HepG2 (cell line): ENCODE results near the gene SLC34A3. TPM values are rescaled to one million over a fixed set of nuclear protein-coding genes. Genes with fewer than 3 reads are reported as not detected.

ENCODE experiments used
- AKAP8 ChIP-seq: sonication (generic); formaldehyde crosslinking; IDR thresholded peaks from 2 replicates; pipeline ENCODE4 v1.5.1; 2020; ENCODE audit warnings: mild to moderate bottlenecking, missing genetic modification reagents
- BRD4 ChIP-seq: sonication (generic); formaldehyde crosslinking; IDR thresholded peaks from 2 replicates; pipeline ENCODE4 v1.4.0; 2020; ENCODE audit warnings: missing genetic modification reagents
- CCDC6 ChIP-seq: sonication (generic); formaldehyde crosslinking; IDR thresholded peaks from 2 replicates; pipeline ENCODE4 v1.8.1; 2022; ENCODE audit warnings: mild to moderate bottlenecking, missing genetic modification reagents, moderate library complexity
- CHD4 ChIP-seq: fragments of 200-600 bp; sonication (generic); IDR thresholded peaks from 2 replicates; pipeline ENCODE4 v1.7.0; 2017; ENCODE audit warnings: mild to moderate bottlenecking, low read length, borderline replicate concordance
- CREBL2 ChIP-seq: sonication (generic); formaldehyde crosslinking; IDR thresholded peaks from 2 replicates; pipeline ENCODE4 v1.8.1; 2023; ENCODE audit warnings: missing genetic modification reagents, mild to moderate bottlenecking, borderline replicate concordance
- HNRNPK ChIP-seq: fragments of 200-400 bp; formaldehyde crosslinking; IDR thresholded peaks from 2 replicates; pipeline ENCODE4 v1.6.1; 2018; ENCODE audit warnings: low read length, low read depth, moderate library complexity, mild to moderate bottlenecking; ENCODE audit not compliant: poor library complexity, severe bottlenecking
- JUND ChIP-seq: sonication (generic); formaldehyde crosslinking; IDR thresholded peaks from 2 replicates; pipeline ENCODE4 v1.8.0; 2022; ENCODE audit warnings: mild to moderate bottlenecking, missing genetic modification reagents
- NFKB2 ChIP-seq: sonication (generic); formaldehyde crosslinking; IDR thresholded peaks from 2 replicates; pipeline ENCODE4 v1.4.0; 2020; ENCODE audit warnings: missing genetic modification reagents, borderline replicate concordance
- PHF5A ChIP-seq: IDR thresholded peaks from one replicate; pipeline ENCODE4 v1.6.1; 2018; ENCODE audit warnings: low read depth, missing genetic modification reagents; ENCODE audit not compliant: unreplicated experiment
- PRDM15 ChIP-seq: sonication (generic); formaldehyde crosslinking; IDR thresholded peaks from 2 replicates; pipeline ENCODE4 v1.4.0; 2020; ENCODE audit warnings: missing genetic modification reagents
- RELA ChIP-seq: sonication (generic); formaldehyde crosslinking; IDR thresholded peaks from 2 replicates; pipeline ENCODE4 v1.4.0; 2020; ENCODE audit warnings: missing genetic modification reagents
- SALL2 ChIP-seq: sonication (generic); formaldehyde crosslinking; IDR thresholded peaks from 2 replicates; pipeline ENCODE4 v1.8.1; 2023; ENCODE audit warnings: mild to moderate bottlenecking, missing genetic modification reagents, inconsistent platforms
- SIN3A ChIP-seq: IDR thresholded peaks from 2 replicates; pipeline ENCODE4 v1.6.1; 2011; ENCODE audit warnings: low read depth, mild to moderate bottlenecking, control low read depth, low read length, borderline replicate concordance
- YEATS2 ChIP-seq: sonication (generic); formaldehyde crosslinking; IDR thresholded peaks from 2 replicates; pipeline ENCODE4 v1.4.0; 2020; ENCODE audit warnings: missing genetic modification reagents, borderline replicate concordance
- ZFX ChIP-seq: sonication (generic); formaldehyde crosslinking; IDR thresholded peaks from 2 replicates; pipeline ENCODE4 v1.4.0; 2020; ENCODE audit warnings: mild to moderate bottlenecking, low read depth, missing genetic modification reagents, moderate library complexity
- ZNF124 ChIP-seq: sonication (generic); formaldehyde crosslinking; IDR thresholded peaks from 2 replicates; pipeline ENCODE4 v1.4.0; 2020; ENCODE audit warnings: missing genetic modification reagents
- ZNF646 ChIP-seq: sonication (generic); formaldehyde crosslinking; IDR thresholded peaks from 2 replicates; pipeline ENCODE4 v1.9.0; 2021; ENCODE audit warnings: mild to moderate bottlenecking, missing genetic modification reagents
- ZNF75D ChIP-seq: sonication (generic); formaldehyde crosslinking; IDR thresholded peaks from 2 replicates; pipeline ENCODE4 v1.8.1; 2023; ENCODE audit warnings: missing genetic modification reagents, mild to moderate bottlenecking, borderline replicate concordance
- ZNF878 ChIP-seq: sonication (generic); formaldehyde crosslinking; IDR thresholded peaks from 2 replicates; pipeline ENCODE4 v1.8.1; 2023; ENCODE audit warnings: mild to moderate bottlenecking, missing genetic modification reagents, moderate library complexity
- polyA plus RNA-seq, 8 experiments: library from polyadenylated mRNA; depleted of rRNA in 3 of 8; stranded (reverse) in 7 of 8; unstranded in 1 of 8; fragments of >200 nt; fragmentation: Illumina TruSeq in 4 of 8; extraction: Trizol in 4 of 8; gene quantifications; 2 replicates each; pipeline versions ENCODE4 v1.2.1 to v1.2.3, GENCODE V29; 2011 to 2016; ENCODE audit warnings: low read depth in 4 of 8, missing spikeins in 1 of 8, mixed read lengths in 1 of 8; ENCODE audit not compliant: insufficient read depth in 1 of 8
- total RNA-seq, 5 experiments: library from RNA; depleted of rRNA; stranded (reverse); fragments of >200 nt; fragmentation: Illumina TruSeq; extraction: Trizol; gene quantifications; 2 replicates each; pipeline ENCODE4 v1.2.3, GENCODE V29; 2016; ENCODE audit warnings: low read depth in 1 of 5
- TF ChIP-seq, protein P1 (sequence below): sonication (generic); formaldehyde crosslinking; IDR thresholded peaks from 2 replicates; pipeline ENCODE4 v1.8.1; 2023; ENCODE audit warnings: mild to moderate bottlenecking, missing genetic modification reagents, borderline replicate concordance

The SLC34A3 gene
- total and polyA plus RNA-seq, 2 of the 13 experiments (the other 11 are each of a cell fraction or from before 2014, with no cell fraction given), result 0.07 to 1.0 TPM

DNA sequence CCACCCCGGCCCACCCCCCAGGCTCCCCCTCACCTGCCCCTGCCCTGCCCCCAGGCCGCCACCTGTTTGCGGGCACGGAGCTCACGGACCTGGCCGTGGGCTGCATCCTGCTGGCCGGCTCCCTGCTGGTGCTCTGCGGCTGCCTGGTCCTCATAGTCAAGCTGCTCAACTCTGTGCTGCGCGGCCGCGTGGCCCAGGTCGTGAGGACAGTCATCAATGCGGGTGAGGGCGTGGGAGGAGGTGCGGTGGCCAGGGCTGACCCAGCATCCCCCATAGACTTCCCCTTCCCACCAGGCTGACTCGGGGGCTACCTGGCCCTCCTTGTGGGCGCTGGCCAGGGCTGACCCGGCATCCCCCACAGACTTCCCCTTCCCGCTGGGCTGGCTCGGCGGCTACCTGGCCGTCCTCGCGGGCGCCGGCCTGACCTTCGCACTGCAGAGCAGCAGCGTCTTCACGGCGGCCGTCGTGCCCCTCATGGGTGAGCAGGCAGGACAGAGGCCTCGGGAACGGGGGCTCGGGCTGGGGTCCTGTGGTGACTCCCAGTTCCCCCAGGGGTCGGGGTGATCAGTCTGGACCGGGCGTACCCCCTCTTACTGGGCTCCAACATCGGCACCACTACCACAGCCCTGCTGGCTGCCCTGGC is 3.5 kb downstream of the SLC34A3 start (continued):
- no peak for TF ChIP-seq SALL2
- no peak for TF ChIP-seq ZNF124
- TF ChIP-seq ZNF646 (CRISPR knock-in tag), result no peak
- peak; percentile 42 for TF ChIP-seq ZFX (CRISPR knock-in tag)
- TF ChIP-seq, protein P1, sequence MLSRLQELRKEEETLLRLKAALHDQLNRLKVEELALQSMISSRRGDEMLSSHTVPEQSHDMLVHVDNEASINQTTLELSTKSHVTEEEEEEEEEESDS, result no peak
- 0 out of 2 replicates have a peak, but pooled peaks have one; percentile 25 for TF ChIP-seq NFKB2 (CRISPR knock-in tag)
- TF ChIP-seq CCDC6 (CRISPR knock-in tag), result no peak
- TF ChIP-seq ZNF75D (CRISPR knock-in tag), result no peak
- no peak for TF ChIP-seq CHD4
- no peak for TF ChIP-seq ZNF878 (CRISPR knock-in tag)
- TF ChIP-seq JUND (CRISPR knock-in tag), result no peak
- no peak for TF ChIP-seq PRDM15
- TF ChIP-seq BRD4 (CRISPR knock-in tag), result 0 out of 2 replicates have a peak, but pooled peaks have one; percentile 55
- TF ChIP-seq YEATS2 (CRISPR knock-in tag), result no peak
- TF ChIP-seq SIN3A, result no peak
- TF ChIP-seq AKAP8, result peak; percentile 56; the same call in 1 of the 2 replicates
- TF ChIP-seq PHF5A, result no peak
- TF ChIP-seq CREBL2 (CRISPR knock-in tag), result no peak
- peak; percentile 30 for TF ChIP-seq HNRNPK
- no peak for TF ChIP-seq RELA (CRISPR knock-in tag)
